HG03442 (cell line): ENCODE measurements around the gene FAM13A.
"Not testable (repeated sequence)": the region's sequence is repeated elsewhere in the genome, so short reads cannot be mapped to it uniquely, and the experiment has no call there.

ENCODE experiments used
- ATAC-seq: cut with Tn5 transposase; IDR thresholded peaks from one replicate; pipeline ENCODE4 v1.9.1; 2021; ENCODE audit warnings: mild to moderate bottlenecking, moderate library complexity; ENCODE audit not compliant: unreplicated experiment

Gene FAM13A

DNA sequence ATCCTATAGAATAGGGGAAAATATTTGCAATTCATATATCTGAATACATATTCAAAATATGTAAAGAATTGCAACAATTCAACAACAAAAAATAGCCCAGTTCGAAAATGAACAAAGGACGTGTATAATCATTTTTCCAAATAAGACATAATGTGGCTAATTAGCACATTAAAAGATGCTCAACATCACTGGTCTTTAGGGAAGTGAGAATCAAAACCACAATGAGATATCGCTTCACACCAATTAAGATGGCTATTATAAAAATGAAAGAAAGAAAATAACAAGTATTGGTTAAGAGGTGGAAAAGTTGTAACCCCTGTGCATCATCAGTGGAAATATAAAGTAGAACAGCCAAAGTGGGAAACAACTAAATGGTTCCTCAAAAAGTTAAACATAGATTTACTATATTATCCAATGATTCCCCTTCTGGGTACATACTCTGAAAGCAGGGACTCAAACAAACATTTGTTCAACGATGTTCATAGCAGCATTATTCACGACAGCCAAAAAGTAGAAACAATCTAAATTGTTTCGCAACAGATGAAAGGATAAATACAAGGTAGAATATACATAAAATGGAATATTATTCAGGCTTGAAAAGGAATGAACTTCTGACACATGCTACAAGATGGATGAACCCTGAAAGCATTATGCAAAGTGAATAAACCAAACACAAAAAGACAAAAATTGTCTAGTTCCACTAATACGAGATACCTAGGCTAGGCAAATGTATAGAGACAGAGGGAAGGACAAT is 12.7 kb downstream of the FAM13A start:
- ATAC-seq: no peak

DNA sequence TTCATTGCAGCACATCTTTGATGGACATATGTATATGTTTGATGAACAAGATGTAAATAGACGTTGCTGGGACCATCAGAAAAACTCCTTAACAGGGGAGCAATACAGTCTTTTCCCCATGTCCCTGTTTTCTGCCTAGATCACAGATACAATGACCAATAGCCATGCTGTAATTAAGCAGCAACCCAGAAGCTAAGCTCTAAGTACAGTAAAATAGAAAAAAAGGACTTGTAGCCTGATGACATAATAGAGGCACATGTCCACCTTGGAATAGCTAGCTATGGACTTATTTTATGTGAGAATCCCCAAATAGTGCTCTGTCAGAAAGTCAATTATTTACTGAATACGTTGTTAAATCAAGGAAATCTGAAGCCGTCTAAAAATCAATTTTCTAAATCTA is 14.9 kb downstream of the FAM13A start:
- no peak for ATAC-seq

DNA sequence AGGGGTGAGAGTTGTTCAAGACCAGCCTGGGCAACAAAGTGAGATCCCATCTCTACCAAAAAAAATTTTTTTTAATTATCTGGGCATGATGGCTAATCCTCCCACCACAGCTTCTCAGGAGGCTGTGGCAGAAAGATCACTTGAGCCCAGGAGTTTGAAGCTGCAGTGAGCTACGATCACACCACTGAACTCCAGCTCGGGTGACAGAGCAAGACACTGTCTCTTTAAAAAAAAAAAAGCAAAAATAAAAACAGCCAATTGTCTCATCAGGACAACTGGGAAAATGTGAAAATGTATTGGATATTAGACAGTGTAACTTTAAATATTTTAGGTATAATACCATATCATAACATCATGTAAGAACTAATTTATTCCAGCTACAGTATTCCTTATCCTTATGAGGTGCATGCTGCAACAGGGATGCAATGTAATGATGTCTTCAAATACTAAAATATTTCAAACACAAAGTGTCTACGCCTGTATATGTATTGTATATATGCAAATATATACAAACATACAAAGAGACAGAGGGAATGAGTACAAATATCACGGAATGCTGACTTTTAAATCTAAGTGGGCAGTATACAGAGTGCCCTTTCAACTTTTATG is 17.2 kb downstream of the FAM13A start:
- no peak for ATAC-seq

DNA sequence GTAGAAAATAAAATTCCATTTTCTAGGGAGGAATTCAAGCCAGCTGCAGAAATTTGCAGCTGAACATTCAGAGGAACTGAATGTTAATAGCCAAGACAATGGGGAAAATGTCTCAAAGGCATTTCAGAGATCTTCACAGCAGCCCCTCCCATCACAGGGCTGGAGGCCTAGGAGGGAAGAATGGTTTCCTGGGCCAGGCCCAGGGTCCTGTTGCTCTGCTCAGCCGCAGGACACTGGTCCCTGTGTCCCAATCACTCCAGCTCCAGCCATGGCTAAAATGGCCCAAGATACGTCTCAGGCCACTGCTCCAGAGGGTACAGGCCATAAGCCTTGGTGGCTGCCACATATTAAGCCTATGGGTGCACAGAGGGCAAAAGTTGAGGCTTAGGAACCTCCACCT is 20.4 kb downstream of the FAM13A start:
- no peak for ATAC-seq

DNA sequence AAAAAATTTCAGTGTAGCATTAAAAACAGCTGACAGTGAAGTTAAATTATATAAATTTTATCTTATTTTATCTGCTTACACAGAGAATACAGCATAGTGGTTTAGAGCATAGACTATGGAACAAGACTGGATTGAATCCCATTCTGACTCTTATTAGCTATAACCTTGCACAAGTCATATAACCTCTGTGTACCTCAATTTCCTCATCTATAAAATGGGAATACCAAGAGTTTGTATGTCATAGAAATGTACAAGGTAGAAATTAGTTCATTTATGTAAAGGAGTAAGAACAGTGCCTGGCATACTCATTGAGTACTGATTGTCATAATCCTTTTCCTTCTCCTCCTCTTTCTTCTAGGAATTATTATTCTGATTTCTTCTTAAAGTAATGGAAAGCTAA is 25.7 kb downstream of the FAM13A start:
- no peak for ATAC-seq

DNA sequence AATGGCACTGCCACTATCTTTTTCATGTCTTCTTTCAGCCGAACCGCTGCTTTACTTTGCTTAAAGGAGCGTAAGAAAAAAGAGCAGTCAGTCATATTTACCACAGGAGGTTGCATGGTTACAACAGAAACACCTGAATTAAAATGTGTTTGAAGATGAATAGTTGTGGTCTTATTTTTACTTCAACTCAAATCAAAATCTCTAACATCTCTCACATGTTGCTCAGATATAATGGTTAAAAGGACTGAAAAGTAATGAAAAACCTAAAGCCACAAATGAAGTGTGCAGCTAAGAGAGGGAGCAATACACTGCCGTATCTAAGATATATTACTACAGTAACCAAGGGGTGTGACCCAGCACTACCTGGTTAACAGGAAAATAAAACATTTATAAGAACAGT is 27.4 kb downstream of the FAM13A start:
- no peak for ATAC-seq

DNA sequence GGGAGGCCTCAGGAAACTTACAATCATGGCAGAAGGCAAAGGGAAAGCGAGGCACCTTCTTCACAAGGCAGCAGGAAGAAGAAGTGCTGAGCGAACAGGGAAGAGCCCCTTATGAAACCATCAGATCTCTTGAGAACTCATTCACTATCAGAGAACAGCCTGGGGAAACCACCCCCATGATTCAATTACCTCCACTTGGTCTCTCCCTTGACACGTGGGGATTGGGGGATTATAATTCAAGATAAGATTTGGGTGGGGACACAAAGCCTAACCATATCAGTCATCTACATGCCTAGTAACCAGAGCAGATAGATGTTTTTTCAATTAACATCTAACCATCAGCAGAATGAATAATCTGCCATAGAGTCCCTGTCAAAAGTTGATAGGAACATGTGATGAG is 30.4 kb downstream of the FAM13A start:
- ATAC-seq: no peak

DNA sequence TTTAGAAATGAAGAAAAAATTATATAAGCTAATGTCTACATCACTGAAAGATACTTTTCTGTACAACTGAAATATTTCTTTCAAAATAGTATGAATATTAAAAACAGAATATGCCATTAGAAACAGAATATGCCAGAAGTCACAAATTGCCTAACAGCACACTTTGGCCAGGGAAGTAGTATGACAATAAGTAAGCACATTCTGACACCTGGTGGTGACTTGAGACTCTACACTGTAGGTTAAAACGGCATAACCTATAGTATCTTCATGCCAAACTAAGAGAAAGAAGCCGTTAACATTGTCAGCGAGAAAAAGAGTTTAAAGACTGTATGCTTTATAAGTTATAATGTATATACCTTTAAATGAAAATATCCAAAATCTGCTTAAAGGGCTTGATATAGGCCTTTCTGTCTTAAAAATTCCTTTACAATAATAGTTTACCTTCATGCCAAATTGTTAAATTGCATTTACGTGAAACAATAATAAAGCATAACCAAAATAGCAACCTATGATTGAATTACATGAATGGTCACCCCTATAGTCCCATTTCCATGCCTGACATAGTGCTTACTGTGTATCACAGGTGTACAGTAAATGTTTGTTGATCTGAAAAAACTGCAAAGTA is 32.8 kb downstream of the FAM13A start:
- peak; percentile 96 for ATAC-seq

DNA sequence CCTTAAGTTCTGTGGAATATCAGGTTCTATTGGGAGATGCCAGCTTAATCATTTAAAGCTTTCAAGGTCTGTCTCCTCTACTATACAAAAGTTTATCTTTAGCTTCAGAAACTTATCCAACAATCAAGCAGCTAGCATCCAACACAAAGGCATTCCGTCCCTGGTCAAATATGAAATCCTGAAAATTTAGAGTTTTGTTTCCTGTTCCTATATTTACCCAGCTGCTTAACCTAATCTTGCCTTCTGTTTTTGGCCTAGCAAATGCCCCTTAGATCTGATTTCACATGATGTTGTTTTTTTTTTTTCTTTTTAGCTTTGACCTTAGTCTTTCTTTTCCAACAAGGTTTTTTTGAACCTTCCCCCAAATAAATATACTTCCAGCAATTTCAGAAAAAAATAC is 33.8 kb downstream of the FAM13A start:
- no peak for ATAC-seq

DNA sequence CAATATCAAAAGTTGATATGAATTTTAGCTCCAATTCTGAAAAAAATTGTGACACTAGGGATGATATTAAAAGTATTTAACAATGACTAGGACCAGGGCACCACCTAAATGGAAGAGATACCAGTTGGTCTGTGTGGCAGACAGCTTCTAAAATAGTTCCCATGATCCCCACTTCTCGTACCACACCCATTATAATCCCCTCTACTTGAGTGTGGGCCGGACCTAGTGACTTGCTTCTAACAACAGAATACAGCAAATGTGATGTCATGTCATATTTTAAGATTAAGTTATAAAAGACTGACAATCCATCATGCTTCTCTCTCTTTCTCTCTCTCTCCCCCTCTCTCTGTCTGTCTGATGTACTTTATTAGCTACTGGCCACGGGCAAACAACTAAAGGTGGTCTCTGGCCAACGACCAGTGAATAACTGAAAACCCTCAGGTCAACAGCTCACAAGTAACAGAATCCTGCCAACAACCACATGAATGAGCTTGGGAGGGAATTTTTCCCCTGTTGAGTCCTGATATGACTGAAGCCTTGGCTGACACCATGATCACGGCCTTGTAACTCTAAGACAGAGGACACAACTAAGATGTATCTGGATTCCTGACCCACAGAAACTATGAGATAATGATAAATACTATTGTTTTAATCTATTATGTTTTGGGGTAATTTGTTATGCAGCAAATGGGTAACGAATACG is 34.4 kb downstream of the FAM13A start:
- no peak for ATAC-seq

DNA sequence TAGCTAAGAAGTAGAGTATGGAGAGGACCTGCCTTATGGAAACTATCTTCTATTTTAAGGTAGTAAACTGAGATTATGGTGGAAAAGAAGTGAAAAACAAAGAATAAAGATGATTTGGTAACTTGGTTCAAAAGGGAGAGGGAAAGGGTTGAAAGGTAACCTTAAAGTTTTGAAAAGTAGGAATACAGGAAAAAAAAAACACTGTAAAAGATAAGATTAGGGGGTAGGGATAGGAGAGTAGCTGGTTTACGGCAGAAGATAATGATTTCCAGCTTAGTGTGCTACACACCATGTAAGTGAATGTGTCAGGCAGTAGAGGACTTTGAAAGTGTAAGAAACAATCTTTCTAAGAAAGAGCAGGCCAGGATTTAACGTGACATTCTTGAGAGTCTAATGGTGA is 35.3 kb downstream of the FAM13A start:
- no peak for ATAC-seq

DNA sequence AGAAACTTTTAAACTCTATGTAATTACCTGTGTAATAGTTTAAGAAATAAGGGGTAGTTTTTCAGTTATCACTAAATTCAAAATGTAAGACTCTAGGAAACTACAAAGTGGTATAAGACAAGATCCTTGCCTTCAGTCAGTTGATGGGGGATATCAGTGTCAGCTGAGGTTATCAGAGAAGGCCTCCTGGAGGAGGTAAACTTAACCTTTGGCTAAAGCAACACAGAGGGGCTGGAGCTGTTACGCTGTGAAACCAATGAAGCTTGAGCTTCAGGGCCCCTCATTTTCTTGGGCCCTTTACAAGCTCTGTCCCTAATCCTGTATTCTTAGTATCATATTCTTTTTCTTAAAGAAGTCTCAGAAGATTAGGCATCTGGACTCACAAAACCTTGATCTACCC is 35.9 kb downstream of the FAM13A start:
- no peak for ATAC-seq

DNA sequence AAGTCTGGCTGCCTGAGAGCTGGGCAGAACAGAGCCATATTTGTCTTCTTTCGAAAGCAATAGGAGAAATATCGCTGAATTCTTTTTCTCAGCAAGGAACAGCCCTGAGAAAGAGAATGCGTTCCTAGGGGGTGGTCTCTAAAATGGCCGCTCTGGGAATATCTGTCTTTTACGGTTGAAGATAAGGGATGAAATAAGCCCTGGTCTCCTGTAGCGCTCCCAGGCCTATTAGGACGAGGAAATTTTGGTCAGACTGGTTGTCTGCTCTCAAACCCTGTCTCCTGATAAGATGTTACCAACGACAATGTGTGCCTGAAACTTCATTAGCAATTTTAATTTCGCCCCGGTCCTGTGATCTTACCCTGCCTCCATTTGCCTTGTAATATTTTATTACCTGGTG is 42.1 kb downstream of the FAM13A start:
- not testable (repeated sequence) for ATAC-seq

DNA sequence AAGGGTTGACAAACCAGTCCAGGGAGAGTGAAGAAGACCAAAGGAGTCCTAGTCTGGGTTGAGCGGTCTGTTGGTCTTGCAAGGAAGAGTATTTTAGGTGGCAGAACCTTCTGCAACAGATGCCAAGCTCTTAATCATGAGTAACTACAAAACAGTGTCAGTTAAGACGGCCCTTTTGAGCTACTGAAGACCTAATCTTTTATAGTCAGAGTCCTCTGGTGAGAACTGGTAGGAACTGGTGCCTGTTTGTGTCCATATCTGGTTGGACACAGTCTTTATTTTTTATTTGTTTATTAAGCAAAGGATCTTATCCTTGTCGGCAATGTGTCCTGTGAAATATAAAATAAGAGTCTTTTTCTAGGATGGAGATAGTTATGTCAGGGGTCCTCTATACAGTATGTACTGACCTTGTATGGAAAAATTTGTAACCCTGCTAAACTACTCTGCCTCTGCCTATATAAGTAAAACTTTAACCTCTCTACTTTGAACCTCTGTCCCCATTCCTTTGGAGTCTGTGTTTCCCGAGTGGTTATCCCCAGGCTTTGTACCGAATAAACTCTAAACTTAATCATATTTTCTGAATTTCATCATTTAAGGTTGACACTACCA is 47.1 kb downstream of the FAM13A start:
- ATAC-seq: no peak

DNA sequence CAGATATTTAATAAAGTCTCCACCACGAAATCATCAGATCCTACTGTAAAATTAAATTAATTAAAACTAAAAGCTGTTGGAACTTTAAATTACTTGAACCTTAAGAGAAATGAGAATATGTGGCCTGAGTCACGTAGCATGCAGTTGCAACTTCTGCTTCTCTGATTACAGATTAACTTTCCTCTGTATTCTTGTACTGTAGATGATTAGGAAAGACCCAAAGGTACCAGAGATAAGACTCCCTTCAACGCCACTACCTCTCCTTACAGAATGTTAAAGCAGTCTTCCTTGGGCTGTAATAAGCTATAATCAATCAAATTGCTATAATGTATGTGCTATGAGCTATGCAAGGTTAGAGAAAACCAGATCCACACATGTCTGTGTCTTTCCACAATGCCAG is 47.9 kb downstream of the FAM13A start:
- peak; percentile 57 for ATAC-seq

DNA sequence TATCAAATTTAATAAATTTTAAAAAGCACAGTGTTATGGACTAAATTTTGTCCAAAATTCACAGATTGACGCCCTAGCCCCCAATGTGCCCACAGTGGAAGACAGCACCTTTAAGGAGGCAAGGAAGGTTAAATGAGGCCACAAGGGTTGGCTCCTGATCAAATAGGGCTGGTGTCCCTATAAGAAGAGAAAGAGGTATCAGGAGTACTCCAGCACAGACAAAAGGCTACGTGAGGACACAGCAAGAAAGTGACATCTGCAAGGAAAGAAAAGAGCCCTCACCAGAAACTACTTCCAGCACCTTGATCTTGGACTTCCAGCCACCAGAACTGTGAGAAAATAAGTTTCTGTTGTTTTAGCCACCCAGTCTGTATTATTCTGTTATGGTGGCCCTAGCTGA is 48.8 kb downstream of the FAM13A start:
- ATAC-seq: no peak

DNA sequence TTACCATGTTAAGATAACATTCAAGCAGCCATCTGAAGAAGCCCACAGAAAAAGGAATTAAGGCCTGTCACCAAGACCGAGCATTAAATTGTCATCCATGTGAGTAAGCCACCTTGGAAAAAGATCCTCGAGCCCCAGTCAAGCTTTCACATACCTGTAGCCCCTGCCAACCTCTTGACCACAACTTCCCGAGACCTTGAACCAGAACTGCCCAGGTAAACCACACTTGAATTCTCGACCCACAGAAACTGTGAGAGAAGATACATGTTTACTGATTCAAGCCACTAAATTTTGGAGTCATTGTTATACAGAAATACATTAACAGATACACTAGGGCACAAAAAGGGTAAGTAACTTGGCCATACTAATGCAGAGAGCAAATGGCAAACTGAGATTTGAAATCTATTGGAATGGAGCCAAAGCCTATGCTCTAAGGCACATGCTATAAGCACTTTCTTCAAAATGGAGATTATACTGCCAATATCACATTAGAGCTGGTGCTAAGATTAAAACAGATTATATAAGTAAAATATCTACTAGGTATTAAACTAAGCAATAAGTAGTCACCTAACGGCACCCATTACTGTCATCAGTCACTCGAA is 49.5 kb downstream of the FAM13A start:
- no peak for ATAC-seq

DNA sequence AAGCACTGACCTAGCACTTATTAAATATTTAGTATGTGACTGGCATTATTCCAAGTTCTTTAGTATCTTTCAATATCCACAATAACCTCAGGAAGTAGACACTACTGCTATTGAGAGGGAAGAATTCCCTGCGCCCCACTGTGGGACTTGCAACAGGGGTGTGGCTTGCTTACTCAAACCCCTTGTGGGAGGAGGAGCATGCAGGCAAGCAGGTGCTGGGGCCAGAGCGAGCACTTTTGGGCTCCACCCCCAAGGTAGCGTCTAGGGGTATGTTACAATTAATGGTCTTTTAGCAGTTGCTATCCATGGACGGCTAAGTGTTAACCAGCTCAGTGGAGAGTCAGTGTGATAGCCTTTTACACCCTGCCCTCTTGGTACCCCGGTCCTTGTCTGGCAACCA is 50.7 kb downstream of the FAM13A start:
- no peak for ATAC-seq

DNA sequence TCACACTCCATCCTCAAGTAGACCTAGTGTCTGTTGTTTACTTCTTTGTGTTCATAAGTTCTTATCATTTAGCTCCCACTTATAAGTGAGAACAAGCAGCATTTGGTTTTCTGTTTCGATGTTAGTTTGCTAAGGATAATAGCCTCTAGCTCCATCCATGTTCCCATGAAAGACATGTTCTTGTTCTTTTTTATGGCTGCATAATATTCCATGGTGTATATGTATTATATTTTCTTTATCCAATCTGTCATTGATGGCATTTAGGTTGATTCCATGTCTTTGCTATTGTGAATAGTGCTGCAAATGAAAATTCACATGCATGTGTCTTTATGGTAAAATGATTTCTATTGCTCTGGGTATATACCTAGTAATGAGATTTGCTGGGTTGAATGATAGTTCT is 51.9 kb downstream of the FAM13A start:
- ATAC-seq: not testable (repeated sequence)

DNA sequence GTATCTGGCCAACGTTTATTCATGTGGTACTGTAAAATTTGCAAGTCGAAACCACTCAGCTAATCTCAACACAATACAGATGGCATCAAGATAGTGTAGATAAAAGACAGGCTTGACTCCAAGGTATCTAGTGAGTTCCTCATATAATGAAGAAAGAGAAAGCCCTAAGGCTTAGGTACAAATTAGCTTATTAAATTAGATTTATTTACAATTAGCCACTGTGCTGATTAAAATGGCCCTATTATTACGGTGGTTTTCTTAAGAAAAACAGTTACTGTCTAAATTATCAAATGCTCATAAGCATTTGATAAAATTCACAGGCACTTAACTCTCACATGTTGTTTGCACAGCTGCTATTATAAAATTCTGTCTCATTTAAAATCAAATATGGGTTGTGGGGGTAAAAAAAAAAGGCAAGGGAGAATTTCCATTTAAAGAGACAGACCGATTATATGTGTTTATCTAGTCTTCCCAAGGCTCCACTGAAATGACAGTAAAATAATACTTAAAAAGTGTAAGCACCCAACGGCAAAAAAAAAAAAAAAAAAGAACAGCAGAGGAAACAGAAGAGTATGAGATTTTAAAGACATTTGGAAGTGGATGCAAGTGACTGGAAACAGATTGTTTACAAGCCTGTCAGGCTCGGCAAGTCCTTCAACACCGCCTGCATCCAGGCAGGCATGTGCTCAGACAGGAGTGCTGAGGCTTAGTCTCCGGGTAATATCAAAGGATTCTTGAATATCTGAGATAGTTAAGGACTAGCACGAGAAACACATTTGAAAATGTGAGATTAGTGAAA is 55.1 kb downstream of the FAM13A start:
- ATAC-seq: no peak
